HTR-8/SVneo (cell line): ENCODE data around the gene OPCML.

ENCODE experiments used
- DNase-seq: peaks from one replicate; pipeline ENCODE4 v3.0.0; 2011; ENCODE audit warnings: low spot score, mixed read lengths; ENCODE audit not compliant: insufficient read length
- FAIRE-seq: peaks from 2 replicates; lab custom pipeline; 2011; peaks lifted over from hg19 to GRCh38; lab: Jason Lieb, UNC

OPCML gene

DNA sequence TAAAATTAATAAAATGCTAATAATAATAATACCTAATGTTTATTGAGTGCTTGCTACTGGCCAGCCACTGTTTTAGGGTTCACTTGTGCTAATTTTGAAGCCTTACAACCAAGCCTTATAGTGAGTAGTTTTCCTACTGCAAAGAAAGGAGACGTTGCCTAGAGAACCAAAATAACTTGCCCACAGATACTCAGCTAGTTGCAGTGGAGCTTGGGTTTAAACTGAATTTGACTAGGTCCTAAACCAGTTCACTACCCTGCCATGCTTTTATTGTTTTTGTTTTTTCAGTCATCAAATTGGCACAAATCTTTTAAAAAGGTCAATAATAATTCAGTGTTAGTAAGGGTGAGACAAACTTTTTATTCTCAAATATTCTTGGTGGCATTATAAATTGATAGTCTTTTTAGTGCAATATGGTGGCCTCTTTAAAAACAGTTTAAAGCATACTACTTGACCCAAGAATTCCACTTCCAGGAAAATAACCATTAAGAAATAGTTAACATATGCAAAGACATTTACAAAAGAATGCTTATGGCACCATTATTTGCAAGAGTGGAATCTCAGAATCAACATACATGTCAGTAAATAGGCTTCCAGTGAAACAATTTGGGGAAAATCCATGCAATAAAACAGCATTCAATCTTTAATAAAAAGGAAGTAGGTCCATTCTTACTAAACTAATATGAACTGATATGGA lies 90.2 kb downstream of the OPCML start:
- no peak for DNase-seq
- FAIRE-seq: no peak

DNA sequence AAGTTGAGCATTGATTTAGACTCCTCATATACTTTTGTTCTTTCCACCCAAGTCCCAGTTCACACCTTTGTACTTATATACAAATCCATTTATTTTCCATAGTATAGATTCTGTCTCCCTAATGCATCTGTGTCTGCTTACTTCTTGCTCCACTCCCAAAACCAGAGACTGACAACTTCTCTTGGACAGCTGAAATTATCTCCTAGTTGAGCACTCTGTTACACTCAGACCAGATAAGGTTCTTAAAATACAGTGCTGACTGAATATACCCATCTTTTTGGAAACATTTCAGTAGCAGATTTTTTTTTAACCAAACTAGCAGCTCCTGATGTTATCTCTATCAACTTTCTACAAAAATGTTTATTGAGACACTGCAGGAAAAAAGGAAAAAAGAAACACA lies 106.3 kb downstream of the OPCML start:
- DNase-seq (no peak), FAIRE-seq (no peak)

DNA sequence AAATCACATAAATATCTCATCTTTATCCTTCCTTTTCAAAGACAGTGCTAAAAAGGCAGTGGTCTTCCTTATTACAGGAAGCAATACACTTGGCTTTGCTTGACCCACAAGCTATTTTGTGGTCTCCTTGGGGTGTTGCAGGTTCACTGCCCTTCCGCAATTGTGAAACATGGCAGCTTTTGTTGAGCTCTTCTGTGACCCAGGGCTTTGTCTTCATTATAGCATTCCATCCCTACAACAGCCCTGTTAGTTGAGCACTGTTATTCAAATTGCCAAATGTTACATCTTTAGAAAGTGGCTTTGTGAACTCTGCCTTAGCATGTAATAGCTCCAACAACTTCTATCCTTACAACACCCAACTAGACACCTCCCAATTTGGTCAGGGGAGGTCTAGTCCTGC lies 107.1 kb downstream of the OPCML start:
- FAIRE-seq (no peak), DNase-seq (no peak)

DNA sequence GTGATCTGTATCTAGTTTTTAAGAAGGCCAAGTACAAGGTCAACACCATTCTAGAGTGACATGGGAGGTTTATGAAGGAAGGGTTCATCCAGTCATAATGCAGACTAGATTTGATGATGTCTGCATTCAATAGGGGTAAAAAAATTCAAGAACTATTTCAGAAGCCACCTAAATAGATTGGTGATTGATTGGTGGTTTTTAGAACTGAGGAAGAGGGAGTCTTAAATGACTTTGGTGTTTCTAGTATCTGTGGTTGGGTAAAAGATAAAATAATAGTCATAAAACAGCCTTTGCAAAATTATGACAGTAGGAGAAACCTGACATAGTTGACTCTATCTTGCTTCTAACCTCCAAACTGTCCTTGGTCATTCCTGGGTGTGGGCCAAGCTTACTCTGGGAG lies 114.1 kb downstream of the OPCML start:
- FAIRE-seq (no peak), DNase-seq (no peak)

DNA sequence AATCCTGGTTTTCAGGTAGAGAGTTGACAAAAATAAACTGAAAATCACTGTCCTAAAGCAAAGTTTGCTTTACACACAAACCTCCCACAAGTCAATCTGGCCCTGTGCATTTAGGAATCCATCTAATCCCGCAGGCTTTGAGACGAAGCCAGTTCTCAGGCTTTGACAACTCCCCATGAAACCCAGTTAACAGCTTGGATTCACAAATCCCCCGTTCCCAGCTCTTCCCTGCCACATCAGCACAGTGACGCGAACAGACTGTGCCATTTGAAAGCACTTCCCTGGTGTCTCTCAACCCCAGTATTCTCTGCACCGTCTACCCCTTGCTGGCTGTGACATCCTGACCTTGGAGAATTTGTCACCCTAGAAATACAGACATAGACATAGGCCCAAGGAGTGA lies 117.8 kb downstream of the OPCML start:
- DNase-seq: no peak
- FAIRE-seq: no peak

DNA sequence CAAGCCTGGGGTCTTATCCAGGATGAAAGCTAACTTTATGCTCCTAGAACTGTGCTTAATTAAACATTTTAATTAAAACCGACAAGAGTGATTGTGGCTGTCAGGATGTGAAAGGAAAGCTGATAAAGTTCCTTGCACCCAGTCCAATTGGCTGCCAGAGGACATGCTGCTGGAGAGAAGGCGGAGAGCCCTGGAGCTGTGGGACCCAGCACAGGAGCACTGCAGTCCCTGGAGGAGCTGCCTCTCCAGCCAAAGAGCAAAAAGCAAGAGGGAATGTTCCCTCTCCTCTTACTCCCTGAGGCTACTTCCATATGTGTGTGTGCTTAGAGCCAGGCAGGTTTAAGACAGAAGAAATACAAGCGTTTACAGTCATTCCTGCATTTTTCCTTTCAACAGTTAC lies 118.6 kb downstream of the OPCML start:
- DNase-seq (no peak), FAIRE-seq (no peak)

DNA sequence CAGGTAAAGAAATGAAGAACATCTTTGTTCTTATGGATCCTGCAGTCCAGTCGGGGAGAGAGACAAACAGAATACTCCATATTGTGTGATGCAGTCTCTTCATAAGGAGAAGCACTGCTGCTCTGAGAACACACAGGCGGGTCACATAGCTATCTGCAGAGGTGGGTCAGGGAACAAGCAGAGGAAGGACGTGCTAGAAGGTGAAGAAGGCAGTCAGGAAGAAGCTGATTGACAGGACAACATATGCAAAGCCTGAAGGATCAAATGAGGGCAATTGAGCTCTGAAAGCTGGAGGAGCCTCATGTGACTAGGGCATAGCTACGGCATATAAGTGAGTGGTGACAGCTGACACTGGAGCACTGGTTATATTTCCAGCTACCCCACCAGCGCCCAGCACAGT lies 122.5 kb downstream of the OPCML start:
- DNase-seq: no peak
- FAIRE-seq: no peak

DNA sequence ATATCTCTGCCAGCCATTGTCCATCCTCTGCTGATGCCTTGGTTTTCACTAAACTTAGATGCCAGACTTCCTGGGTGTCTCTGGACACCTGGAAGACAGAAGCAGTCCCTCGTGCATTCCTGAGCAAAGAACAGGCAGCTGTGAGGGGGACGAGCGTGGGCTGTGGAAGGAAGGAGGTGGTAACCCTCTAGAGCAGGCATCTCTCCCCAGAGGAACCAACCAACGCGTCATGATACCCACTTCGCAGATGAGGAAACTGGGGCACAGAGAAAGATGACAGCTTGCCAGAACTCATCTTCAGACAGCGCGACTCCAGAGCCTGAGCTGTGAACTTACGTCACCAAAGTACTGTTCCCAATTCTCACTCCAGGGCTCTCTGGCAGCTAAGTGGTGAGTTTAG lies 123.4 kb downstream of the OPCML start:
- FAIRE-seq (no peak), DNase-seq (no peak)

DNA sequence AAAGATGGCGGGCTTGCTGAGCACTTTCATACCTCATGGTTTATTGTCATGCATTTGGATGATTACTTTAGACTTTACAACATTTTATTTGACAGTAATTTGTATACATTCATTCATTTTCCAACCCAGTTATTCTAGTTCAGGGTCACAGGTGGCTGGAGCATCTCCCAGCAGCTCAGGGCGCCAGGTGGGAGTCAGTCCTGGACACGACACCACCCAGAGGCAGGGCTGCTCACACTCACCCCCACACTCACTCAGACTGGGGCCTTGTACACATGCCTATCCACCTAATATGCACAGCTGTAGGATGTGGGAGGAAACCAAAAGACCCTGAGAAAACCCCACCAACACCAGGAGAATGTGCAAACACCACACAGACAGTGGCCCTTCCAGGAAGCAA lies 123.9 kb downstream of the OPCML start:
- no peak for DNase-seq
- no peak for FAIRE-seq

DNA sequence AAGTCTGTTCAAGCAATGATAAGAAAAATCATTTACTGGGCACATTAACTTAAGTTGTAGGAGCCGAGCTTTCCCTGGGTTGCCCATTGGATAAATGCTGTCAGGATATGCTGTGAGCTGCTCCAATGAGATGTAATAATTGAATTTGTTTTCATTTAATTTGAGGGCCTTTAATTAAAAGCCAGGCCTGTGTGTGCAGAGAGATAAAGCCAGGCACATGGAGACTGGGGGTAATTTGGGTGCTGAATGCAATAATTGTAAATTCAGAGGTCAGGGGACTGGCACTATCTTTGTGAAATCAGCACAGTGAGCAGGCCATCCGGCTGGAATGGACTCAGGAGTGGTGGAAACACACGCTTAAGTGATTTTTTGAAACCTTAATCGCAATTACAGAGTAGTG lies 125.8 kb downstream of the OPCML start:
- FAIRE-seq (no peak), DNase-seq (no peak)

DNA sequence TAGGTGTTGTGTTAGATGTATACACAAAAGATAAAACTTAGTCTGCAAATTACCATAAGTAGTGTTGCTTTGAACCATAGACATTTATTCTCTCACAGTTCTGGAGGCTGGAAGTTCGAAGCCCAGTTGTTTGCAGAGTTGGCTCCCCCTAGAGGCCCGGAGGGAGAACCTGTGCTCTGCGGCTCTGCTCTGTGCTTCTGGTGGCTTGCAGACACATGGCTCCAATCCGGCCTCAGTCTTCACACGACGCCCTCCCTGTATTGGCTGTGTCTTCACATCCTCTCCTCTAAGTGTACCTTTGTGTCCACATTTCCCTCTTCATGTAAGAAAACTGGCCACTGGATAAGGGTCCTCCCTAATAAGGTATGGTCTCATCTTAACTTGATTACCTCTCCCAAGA lies 128.4 kb downstream of the OPCML start:
- FAIRE-seq: no peak
- no peak for DNase-seq

DNA sequence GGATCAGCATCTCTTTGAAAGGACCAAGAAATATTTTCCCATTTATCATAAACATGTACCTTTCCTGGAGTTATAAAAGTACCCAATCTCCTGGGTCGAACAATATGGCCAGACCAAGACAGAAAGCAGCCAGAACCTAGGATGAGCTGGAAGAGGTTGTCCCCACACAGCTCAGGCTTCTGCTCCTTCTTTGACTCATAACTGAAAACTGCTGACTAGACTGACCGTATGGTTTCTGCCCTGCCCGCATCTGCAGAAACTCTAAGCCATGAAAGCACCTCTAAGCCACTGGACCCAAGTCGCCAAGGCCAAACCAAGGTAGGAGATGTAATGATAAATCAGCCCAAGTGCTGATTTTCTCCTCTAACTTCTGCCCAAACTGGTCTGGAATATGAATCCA lies 129.8 kb downstream of the OPCML start:
- FAIRE-seq: no peak

DNA sequence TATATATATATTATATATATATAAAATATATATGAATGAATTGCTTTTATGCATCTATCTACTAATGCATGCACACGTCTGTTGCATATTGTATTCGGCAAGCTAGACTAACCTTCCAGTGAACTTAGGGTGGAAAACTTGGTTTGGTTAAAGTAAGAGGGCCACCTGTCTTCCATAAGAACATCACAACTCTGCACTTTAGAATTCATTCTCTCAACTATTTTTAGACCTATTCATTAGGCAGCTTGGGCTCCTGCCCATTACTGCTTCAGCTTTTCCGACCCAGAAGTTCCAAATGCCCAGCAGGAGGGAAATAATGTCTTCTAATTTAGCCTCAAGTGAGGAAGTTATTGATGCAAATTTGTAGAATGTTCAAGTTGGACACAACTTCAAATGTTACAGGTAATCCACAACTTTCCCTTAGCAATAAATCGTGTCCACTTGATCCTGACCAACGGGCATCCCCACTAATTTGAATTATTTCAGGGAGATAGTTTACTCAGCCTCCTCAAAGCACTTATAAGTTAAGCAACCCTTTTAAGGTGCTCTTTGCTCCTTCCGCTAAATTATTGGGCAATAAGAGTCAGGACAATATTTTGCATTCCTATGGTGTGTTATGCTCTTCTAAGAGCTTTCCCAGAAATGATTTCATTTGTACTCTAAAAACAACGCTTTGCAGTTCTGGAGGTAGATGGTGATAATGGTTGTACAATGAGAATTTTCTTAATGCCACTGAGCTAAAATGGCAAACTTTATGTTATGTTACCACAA lies 132.3 kb downstream of the OPCML start:
- FAIRE-seq (no peak), DNase-seq (no peak)

More for the DNA sequence above, 129.8 kb downstream of the OPCML start:
- DNase-seq: no peak

DNA sequence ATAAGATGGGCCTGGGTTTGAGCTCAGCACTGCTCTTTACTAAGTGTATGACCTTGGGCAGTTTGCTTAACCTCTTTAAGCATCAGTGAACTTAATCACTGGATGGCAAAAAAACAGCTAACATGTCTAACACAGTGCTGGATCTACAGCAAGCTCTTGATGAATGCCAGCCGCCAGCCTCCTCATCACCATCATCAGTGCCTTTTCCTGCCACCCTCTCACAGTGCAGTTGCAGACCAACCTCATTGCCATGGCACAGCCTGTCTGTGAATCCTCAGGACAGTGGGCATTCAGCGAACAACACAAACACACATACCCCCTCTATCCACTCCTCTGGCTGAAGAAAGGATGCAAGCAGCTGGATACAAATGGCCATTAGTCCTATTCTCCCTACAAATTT lies 133.0 kb downstream of the OPCML start:
- no peak for DNase-seq
- no peak for FAIRE-seq

DNA sequence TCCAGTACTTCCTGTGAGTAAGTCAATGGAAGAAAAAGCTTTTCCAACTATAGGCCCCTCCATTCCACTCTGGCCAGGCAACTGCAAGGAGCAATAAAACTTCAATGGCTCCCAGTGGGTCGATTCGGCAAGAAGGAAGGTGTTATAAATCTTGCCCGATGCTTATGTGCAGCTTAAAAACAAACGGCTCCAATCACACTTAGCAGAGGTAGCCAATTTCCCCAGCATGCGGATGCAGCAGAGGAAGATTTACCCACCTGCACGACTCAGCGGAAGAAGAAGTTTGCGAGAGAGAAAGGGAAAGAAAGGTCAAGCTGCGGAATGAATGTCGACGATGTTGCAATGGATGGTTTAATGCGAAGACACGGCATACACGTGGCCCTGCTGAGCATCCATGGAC lies 141.5 kb downstream of the OPCML start:
- no peak for DNase-seq
- no peak for FAIRE-seq

DNA sequence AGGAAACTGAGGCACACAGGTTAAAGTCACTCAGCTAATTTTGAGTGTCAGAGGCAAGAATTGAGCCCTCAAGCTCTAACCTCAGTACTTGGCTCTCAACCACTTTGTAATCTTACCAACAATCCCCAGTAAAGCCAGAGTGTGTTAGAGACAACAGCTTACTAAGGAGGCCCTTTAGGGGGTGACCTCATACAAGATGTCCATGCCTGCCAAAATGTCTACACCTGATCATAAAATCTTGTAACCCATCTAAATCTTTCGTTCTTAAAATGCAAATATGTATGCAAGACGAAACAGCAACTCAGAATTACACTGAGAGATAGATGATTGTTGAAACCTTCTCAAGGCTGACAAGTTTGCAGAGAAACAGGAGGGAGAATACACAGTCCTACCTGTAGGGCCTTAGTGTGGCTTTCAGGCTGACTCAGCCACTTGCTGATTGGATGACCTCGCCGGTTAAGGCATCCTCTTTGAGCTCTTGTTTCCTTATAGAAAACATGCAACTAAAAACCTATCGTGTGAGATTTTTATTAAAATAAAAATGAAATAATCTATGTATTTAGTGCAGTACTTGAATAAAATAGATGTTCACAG lies 143.2 kb downstream of the OPCML start:
- FAIRE-seq (no peak), DNase-seq (no peak)

DNA sequence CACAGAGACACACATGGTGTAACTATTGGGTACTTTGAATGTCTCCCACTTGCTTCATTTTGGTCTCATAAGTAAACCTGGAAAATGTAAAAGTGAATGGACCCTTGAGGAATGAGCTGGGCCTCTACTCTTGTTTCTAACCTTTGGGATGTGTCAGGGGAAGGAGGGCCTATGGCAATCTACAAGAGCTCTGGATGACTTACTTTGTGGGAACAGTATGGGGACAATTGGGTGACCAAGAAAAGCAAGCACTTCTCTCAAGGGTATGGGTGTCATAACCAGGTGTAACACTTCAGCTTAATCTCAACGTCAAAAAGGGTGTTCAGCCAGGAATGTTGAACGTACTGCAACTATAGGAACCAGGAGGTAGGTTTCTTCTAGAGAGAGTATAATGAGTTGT lies 144.0 kb downstream of the OPCML start:
- FAIRE-seq: no peak

DNA sequence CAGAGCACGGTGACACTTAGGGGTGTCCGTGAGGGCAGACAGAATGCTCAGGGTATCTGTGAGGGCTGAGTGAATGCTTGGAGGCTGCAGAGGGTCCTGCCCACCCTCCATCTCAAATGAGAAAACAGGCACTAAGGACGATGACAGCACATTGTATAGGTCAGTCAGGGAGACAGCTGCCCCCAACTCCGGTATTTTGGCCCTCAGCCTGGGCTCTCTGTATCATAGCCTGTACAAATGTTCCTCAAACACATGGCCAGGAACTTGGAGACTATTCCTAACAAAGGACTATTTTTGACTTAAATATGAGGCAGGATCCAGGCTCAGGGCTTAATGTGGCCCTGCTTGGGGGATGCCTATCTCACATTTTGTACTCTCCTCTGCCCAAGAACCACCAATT lies 145.4 kb downstream of the OPCML start:
- DNase-seq (no peak), FAIRE-seq (no peak)

More for the DNA sequence above, 144.0 kb downstream of the OPCML start:
- no peak for DNase-seq

DNA sequence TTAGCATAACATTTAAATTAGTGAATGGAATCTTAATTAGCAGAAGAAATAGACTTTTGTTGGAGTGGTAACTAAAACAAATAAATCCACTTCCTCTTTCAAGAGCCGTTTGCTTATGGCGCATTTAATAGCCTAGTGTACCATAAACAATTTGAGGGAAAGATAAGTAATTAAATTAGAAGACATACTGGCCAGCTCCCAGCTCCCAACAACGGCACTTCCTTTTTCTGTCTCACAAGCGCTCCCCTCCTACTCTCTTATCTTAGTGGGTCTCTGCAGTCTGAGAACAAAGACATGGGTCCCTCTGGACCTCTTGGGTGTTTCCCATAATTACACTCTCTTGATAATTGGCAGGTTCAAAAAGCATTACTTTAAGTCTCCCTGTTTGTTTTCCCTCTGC lies 146.0 kb downstream of the OPCML start:
- DNase-seq (no peak), FAIRE-seq (no peak)

DNA sequence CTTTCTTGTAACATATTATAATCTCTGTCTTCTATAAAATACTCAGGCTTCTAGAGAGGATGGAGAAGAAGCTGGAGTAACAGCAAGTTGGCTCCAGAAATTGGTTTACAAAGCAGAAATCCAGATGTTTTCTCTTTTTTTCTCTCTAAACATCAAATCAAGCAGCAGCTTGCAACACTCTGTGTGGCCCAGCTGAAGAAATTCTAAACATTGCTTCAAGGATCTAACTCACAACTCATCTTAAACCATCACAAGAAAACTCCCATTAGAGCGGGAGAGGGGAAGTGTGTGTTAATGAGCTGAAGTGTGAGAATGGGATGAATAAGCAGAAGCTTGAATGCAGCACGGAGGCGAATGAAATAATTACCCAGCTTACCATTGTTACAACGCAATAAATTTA lies 146.5 kb downstream of the OPCML start:
- FAIRE-seq (no peak), DNase-seq (no peak)

DNA sequence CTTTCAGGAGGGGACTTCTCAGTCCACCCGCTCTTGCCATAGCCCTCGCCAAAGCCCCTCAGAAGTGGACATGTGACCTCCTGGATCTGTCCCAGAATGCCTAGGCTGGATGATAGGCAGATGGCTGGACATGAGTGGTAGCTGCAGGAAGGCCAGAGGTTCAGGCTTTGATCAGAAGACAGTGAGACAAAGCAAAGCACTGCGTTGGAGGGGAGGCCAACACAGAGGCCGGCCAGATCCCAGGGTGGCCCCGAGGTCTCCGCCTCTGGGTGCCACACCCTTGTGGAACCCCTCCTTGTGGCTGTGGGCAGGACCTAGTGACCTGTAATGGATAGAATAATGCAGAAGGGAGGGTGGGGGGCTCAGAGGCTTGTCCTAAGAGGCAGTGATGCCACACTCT lies 147.6 kb downstream of the OPCML start:
- FAIRE-seq: no peak

DNA sequence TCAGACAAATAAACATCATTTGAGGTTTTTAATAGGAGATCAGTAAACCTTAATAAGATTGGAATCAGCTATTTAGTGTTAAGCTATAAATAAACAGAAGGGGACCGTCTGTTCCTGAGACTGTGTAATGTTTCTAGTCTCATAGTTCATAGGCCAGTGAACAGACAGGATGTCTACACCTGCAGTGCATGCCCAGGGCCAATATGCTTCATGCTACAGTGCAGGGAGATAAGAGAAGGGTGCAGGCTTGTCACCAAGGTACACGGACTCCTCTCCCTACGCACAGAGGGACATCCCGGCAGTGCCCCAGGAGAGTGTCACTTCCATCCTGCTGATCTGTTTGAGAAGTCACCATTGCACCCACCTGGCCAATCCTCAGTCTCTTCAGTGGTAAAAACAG lies 148.6 kb downstream of the OPCML start:
- no peak for FAIRE-seq
- no peak for DNase-seq

More for the DNA sequence above, 147.6 kb downstream of the OPCML start:
- DNase-seq: no peak
